ENCODE results near the gene RUNDC3A. TPM values are rescaled to one million over a fixed set of nuclear protein-coding genes. Genes with fewer than 3 reads are reported as not detected.

The RUNDC3A gene
- total RNA-seq, 3 donors from 2014 or later (not counting 1 experiment from before 2014, with no cell fraction given) = 0.31 to 0.48 TPM; not detected in 1

GRCh38 chr17:44262654-44263225 is 45.7 kb upstream of the RUNDC3A start:
- H3K4me3 ChIP-seq (ENCODE audit: low read length) = no peak overlapping the region
- H3K36me3 ChIP-seq (ENCODE audit: control insufficient read depth, insufficient read depth, low read length) = no peaks in the 10 kb centered on the region
- Mint-ChIP-seq H3K27me3 (ENCODE audit: low read depth in 2 of 2) (no peaks in the 10 kb centered on the region), H3K4me1 (no peaks in the 10 kb centered on the region), H3K36me3 (no peaks in the 10 kb centered on the region), H3K27ac (no peak overlapping the region), H3K9me3 (no peaks in the 10 kb centered on the region), H3K4me3 (no peak overlapping the region)
- 77% methylated on average over 11 of the region's 11 CpGs for WGBS (ENCODE audit: insufficient coverage)
- intact Hi-C loops (cut with micrococcal nuclease) = no loop called here
- DNase-seq (no peak), ATAC-seq (no peak)
- TF ChIP-seq, protein P1, sequence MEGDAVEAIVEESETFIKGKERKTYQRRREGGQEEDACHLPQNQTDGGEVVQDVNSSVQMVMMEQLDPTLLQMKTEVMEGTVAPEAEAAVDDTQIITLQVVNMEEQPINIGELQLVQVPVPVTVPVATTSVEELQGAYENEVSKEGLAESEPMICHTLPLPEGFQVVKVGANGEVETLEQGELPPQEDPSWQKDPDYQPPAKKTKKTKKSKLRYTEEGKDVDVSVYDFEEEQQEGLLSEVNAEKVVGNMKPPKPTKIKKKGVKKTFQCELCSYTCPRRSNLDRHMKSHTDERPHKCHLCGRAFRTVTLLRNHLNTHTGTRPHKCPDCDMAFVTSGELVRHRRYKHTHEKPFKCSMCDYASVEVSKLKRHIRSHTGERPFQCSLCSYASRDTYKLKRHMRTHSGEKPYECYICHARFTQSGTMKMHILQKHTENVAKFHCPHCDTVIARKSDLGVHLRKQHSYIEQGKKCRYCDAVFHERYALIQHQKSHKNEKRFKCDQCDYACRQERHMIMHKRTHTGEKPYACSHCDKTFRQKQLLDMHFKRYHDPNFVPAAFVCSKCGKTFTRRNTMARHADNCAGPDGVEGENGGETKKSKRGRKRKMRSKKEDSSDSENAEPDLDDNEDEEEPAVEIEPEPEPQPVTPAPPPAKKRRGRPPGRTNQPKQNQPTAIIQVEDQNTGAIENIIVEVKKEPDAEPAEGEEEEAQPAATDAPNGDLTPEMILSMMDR (IDR thresholded peaks at IDR 0.05) = no peak
- H3K9me3 ChIP-seq (ENCODE audit: control insufficient read depth, insufficient read depth, low read length) = no peaks in the 10 kb centered on the region
- no peaks in the 10 kb centered on the region for H3K4me1 ChIP-seq (ENCODE audit: control insufficient read depth, insufficient read depth, low read length)
- no peak overlapping the region for H3K27ac ChIP-seq (ENCODE audit: low read length)
- no peaks in the 10 kb centered on the region for H3K27me3 ChIP-seq (ENCODE audit: control insufficient read depth, insufficient read depth, low read length)

GRCh38 chr17:44263345-44263902 is 45.0 kb upstream of the RUNDC3A start:
- H3K27ac ChIP-seq (ENCODE audit: low read length) = no peak overlapping the region
- H3K36me3 Mint-ChIP-seq = no peaks in the 10 kb centered on the region
- H3K4me1 ChIP-seq (ENCODE audit: control insufficient read depth, insufficient read depth, low read length) = no peaks in the 10 kb centered on the region
- no peaks in the 10 kb centered on the region for H3K9me3 ChIP-seq (ENCODE audit: control insufficient read depth, insufficient read depth, low read length)
- DNase-seq (no peak), ATAC-seq (no peak)
- 95% methylated on average over 7 of the region's 7 CpGs for WGBS (ENCODE audit: insufficient coverage)
- no peaks in the 10 kb centered on the region for H3K27me3 ChIP-seq (ENCODE audit: control insufficient read depth, insufficient read depth, low read length)
- intact Hi-C loops (cut with micrococcal nuclease) = no loop called here
- no peak overlapping the region for H3K4me3 ChIP-seq (ENCODE audit: low read length)
- no peak overlapping the region for H3K4me3 Mint-ChIP-seq
- H3K36me3 ChIP-seq (ENCODE audit: control insufficient read depth, insufficient read depth, low read length) = no peaks in the 10 kb centered on the region
- no peaks in the 10 kb centered on the region for H3K9me3 Mint-ChIP-seq
- no peaks in the 10 kb centered on the region for H3K27me3 Mint-ChIP-seq (ENCODE audit: low read depth in 2 of 2)
- H3K27ac Mint-ChIP-seq = no peak overlapping the region
- no peaks in the 10 kb centered on the region for H3K4me1 Mint-ChIP-seq
- TF ChIP-seq, protein P1 (IDR thresholded peaks at IDR 0.05) = no peak

DNA sequence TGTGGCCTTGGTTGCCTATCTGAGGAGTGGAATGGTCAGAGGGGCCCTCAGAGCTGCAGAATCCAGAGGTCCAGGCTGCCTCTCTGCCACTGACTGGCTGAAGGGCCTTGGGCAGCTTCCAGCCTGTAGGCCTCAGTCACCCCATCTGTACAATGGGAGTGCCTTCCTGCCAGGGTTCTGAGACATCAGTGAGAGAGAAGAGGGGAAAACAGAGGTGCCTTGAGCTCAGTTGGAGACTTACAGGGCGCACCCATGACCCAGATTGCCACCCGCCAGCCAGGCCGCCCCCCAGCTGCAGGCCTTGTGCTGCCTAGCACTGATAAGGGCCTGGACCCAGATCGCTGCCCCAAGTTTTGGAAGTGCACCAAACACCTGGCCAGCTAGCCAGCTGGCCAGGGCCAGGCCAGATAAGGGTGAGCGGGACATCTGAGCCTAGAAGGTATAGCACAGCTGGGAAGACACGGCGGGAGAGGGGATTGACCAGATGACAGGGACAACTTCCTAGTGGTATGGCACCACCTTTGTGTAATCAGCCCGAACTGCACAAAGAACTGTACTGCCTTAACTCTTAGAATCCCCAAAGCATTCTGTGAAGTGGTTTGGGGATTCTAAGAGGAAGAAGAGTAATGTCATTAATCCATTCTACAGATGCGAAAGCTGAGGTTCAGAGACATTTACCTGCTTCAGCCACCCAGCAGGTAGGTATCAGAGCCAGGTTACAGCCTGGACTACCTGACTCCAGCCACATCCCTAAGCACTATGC is 41.8 kb upstream of the RUNDC3A start:
- DNase-seq (no peak), ATAC-seq (no peak)
- H3K27me3 Mint-ChIP-seq (ENCODE audit: low read depth in 2 of 2) = no peaks in the 10 kb centered on the region
- H3K9me3 ChIP-seq (ENCODE audit: control insufficient read depth, insufficient read depth, low read length) = no peaks in the 10 kb centered on the region
- TF ChIP-seq, protein P1 (IDR thresholded peaks at IDR 0.05) = no peak
- H3K27ac ChIP-seq (ENCODE audit: low read length) = no peak overlapping the region
- H3K4me3 Mint-ChIP-seq = no peak overlapping the region
- H3K36me3 Mint-ChIP-seq = no peaks in the 10 kb centered on the region
- WGBS (ENCODE audit: insufficient coverage) = 90% methylated on average over 9 of the region's 9 CpGs
- H3K36me3 ChIP-seq (ENCODE audit: control insufficient read depth, insufficient read depth, low read length) = no peaks in the 10 kb centered on the region
- H3K4me3 ChIP-seq (ENCODE audit: low read length) = no peak overlapping the region
- H3K27me3 ChIP-seq (ENCODE audit: control insufficient read depth, insufficient read depth, low read length) = no peaks in the 10 kb centered on the region
- intact Hi-C loops (cut with micrococcal nuclease) = no loop called here
- no peak overlapping the region for H3K27ac Mint-ChIP-seq
- H3K9me3 Mint-ChIP-seq = no peaks in the 10 kb centered on the region
- H3K4me1 ChIP-seq (ENCODE audit: control insufficient read depth, insufficient read depth, low read length) = no peaks in the 10 kb centered on the region
- H3K4me1 Mint-ChIP-seq = no peaks in the 10 kb centered on the region
